Esophagus squamous epithelium (tissue), 4 donors: ENCODE results near the gene PCSK6.

Experiments used
- CTCF ChIP-seq, 6 experiments: fragments of 450-650 bp in 4 of 6; fragments of 200-600 bp in 2 of 6; sonication (generic) in 2 of 6; IDR thresholded peaks; one replicate each; pipeline ENCODE4 v1.5.1; 2016 to 2019; ENCODE audit warnings: antibody characterized with exemption in 6 of 6, mild to moderate bottlenecking in 4 of 6, moderate library complexity in 4 of 6
- POLR2A ChIP-seq, 4 donors: fragments of 450-650 bp; IDR thresholded peaks; one replicate each; pipeline ENCODE4 v1.6.1; 2017; ENCODE audit warnings: antibody characterized with exemption in 4 of 4, mild to moderate bottlenecking in 4 of 4, moderate library complexity in 3 of 4

GRCh38 chr15:101391431-101391830, 98.1 kb downstream of the PCSK6 start:
- TF ChIP-seq POLR2A (IDR thresholded peaks at IDR 0.05) (no peak), CTCF (IDR thresholded peaks at IDR 0.05) (no peak)
